ENCODE results near the gene STK11. TPM values are rescaled to one million over a fixed set of nuclear protein-coding genes. Genes with fewer than 3 reads are reported as not detected.

STK11 gene
- total and polyA plus RNA-seq, 2 experiments from 2014 or later, result 19.4 to 96.5 TPM

GRCh38 chr19:1237027-1237659 lies 31.6 kb downstream of the STK11 start:
- Histone ChIP-seq H3K4me1 (ENCODE audit: insufficient read depth) (peaks cover 12% of the 10 kb centered on the region; the same call in 1 of the 2 replicates), H3F3A (replicated peaks; ENCODE audit: low read depth) (peaks cover 28% of the 10 kb centered on the region), H4K20me1 (replicated peaks; ENCODE audit: insufficient read depth) (peaks cover 3% of the 10 kb centered on the region; the same call in 1 of the 2 replicates), H3K36me3 (ENCODE audit: insufficient read depth) (no peaks in the 10 kb centered on the region), H3K27me3 (ENCODE audit: insufficient read depth) (no peaks in the 10 kb centered on the region), H3K4me2 (peak overlapping the region; percentile 90), H3K9me2 (ENCODE audit: insufficient read depth) (no peaks in the 10 kb centered on the region), H3K27ac (ENCODE audit: low read depth) (no peak overlapping the region), H2AFZ (no peak overlapping the region), H3K79me2 (replicated peaks; ENCODE audit: insufficient read depth) (no peaks in the 10 kb centered on the region; the same call in 1 of the 2 replicates), H3K4me3 (peak overlapping the region; percentile 83)
- ATAC-seq (peak; percentile 1; the same call in 2 of the 3 replicates), DNase-seq (ENCODE audit: low spot score) (no peak)
- Mint-ChIP-seq H3K36me3 (ENCODE audit: low read depth) (peaks cover 4% of the 10 kb centered on the region; the same call in 1 of the 3 replicates), H3K9me3 (no peaks in the 10 kb centered on the region; the same call in 2 of the 3 replicates), H3K27ac (no peak overlapping the region), H3K4me1 (peaks cover 17% of the 10 kb centered on the region), H3K27me3 (ENCODE audit: insufficient read depth, low read depth, poor library complexity) (peaks cover 6% of the 10 kb centered on the region), H3K4me3 (peak overlapping the region; percentile 66; the same call in 2 of the 3 replicates)
- TF ChIP-seq CTCF (conservative IDR thresholded peaks at IDR 0.05; ENCODE audit: low read depth in 2 of 2), result no peak
- no peak for TF ChIP-seq STAT1 (IDR thresholded peaks at IDR 0.05; ENCODE audit: unreplicated experiment)
- no peak for TF ChIP-seq ZNF114 (CRISPR knock-in tag; IDR thresholded peaks at IDR 0.05)
- no peak for TF ChIP-seq ETS1 (IDR thresholded peaks at IDR 0.05)
- TF ChIP-seq NANOG (IDR thresholded peaks at IDR 0.05; ENCODE audit: borderline replicate concordance), result no peak
- TF ChIP-seq ZNF331 (CRISPR knock-in tag; IDR thresholded peaks at IDR 0.05; ENCODE audit: low read depth), result no peak
- TF ChIP-seq JUNB (IDR thresholded peaks at IDR 0.05; ENCODE audit: unreplicated experiment), result no peak
- TF ChIP-seq EZH2phosphoT487 (IDR thresholded peaks at IDR 0.05; ENCODE audit: unreplicated experiment), result no peak
- no peak for TF ChIP-seq POLR2AphosphoS5 (IDR thresholded peaks at IDR 0.05; ENCODE audit: low read depth)
- no peak for TF ChIP-seq REST (IDR thresholded peaks at IDR 0.05; ENCODE audit: unreplicated experiment)
- no peak for TF ChIP-seq EZH2 (IDR thresholded peaks at IDR 0.05; ENCODE audit: low read depth, unreplicated experiment)
- no peak for TF ChIP-seq ZNF462 (CRISPR knock-in tag; IDR thresholded peaks at IDR 0.05)

All from GM23338 (cell line).